HepG2 (cell line): ENCODE results near the gene VEGFB. TPM values are rescaled to one million over a fixed set of nuclear protein-coding genes. Genes with fewer than 3 reads are reported as not detected.

Experiments
- EEA1 ChIP-seq: sonication (generic); formaldehyde crosslinking; IDR thresholded peaks from 2 replicates; pipeline ENCODE4 v1.5.1; 2020; ENCODE audit warnings: mild to moderate bottlenecking, missing genetic modification reagents, borderline replicate concordance
- HDAC2 ChIP-seq: sonication (generic); formaldehyde crosslinking; IDR thresholded peaks from 2 replicates; pipeline ENCODE4 v1.4.0; 2020; ENCODE audit warnings: missing genetic modification reagents
- HNRNPK ChIP-seq: fragments of 200-400 bp; formaldehyde crosslinking; IDR thresholded peaks from 2 replicates; pipeline ENCODE4 v1.6.1; 2018; ENCODE audit warnings: low read length, low read depth, moderate library complexity, mild to moderate bottlenecking; ENCODE audit not compliant: poor library complexity, severe bottlenecking
- MED8 ChIP-seq: sonication (generic); formaldehyde crosslinking; IDR thresholded peaks from 2 replicates; pipeline ENCODE4 v1.8.1; 2023; ENCODE audit warnings: mild to moderate bottlenecking, missing genetic modification reagents; ENCODE audit not compliant: insufficient replicate concordance
- MYC ChIP-seq: sonication (generic); formaldehyde crosslinking; IDR thresholded peaks from 2 replicates; pipeline ENCODE4 v1.9.0; 2021; ENCODE audit warnings: missing genetic modification reagents, borderline replicate concordance
- PHF5A ChIP-seq: IDR thresholded peaks from one replicate; pipeline ENCODE4 v1.6.1; 2018; ENCODE audit warnings: low read depth, missing genetic modification reagents; ENCODE audit not compliant: unreplicated experiment
- PRDM4 ChIP-seq: sonication (generic); formaldehyde crosslinking; IDR thresholded peaks from 2 replicates; pipeline ENCODE4 v1.9.0; 2021; ENCODE audit warnings: missing genetic modification reagents, borderline replicate concordance
- RBM39 ChIP-seq: fragments of 200-400 bp; formaldehyde crosslinking; IDR thresholded peaks from one replicate; pipeline ENCODE4 v1.6.1; 2018; ENCODE audit warnings: antibody characterized with exemption, mild to moderate bottlenecking, low read depth, low read length; ENCODE audit not compliant: poor library complexity, severe bottlenecking
- SMYD3 ChIP-seq: sonication (generic); formaldehyde crosslinking; IDR thresholded peaks from 2 replicates; pipeline ENCODE4 v1.8.1; 2023; ENCODE audit warnings: mild to moderate bottlenecking, missing genetic modification reagents
- TGIF2 ChIP-seq: IDR thresholded peaks from 2 replicates; pipeline ENCODE4 v1.6.1; 2016; ENCODE audit warnings: control low read depth, missing compliant biosample characterization
- ZMYM2 ChIP-seq: sonication (generic); formaldehyde crosslinking; IDR thresholded peaks from 2 replicates; pipeline ENCODE4 v1.8.0; 2022; ENCODE audit warnings: mild to moderate bottlenecking, missing genetic modification reagents
- ZNF136 ChIP-seq: sonication (generic); formaldehyde crosslinking; IDR thresholded peaks from 2 replicates; pipeline ENCODE4 v1.8.1; 2022; ENCODE audit warnings: low read depth, mild to moderate bottlenecking, moderate library complexity, missing genetic modification reagents
- ZNF260 ChIP-seq: sonication (generic); formaldehyde crosslinking; IDR thresholded peaks from 2 replicates; pipeline ENCODE4 v1.4.0; 2020; ENCODE audit warnings: missing genetic modification reagents, low read depth, mild to moderate bottlenecking, borderline replicate concordance
- ZNF512 ChIP-seq: sonication (generic); formaldehyde crosslinking; IDR thresholded peaks from 2 replicates; pipeline ENCODE4 v1.4.0; 2020; ENCODE audit warnings: mild to moderate bottlenecking, missing genetic modification reagents
- ZNF564 ChIP-seq: sonication (generic); formaldehyde crosslinking; IDR thresholded peaks from 2 replicates; pipeline ENCODE4 v1.8.1; 2023; ENCODE audit warnings: mild to moderate bottlenecking, missing genetic modification reagents
- ZNF580 ChIP-seq: IDR thresholded peaks from 2 replicates; pipeline ENCODE4 v1.6.1; 2016; ENCODE audit warnings: low read depth, borderline replicate concordance
- ZNF644 ChIP-seq: IDR thresholded peaks from 2 replicates; pipeline ENCODE4 v1.6.1; 2016; ENCODE audit warnings: low read depth
- ZNF790 ChIP-seq: sonication (generic); formaldehyde crosslinking; IDR thresholded peaks from 2 replicates; pipeline ENCODE4 v1.8.0; 2022; ENCODE audit warnings: missing genetic modification reagents, mild to moderate bottlenecking, borderline replicate concordance
- polyA plus RNA-seq, 8 experiments: library from polyadenylated mRNA; depleted of rRNA in 3 of 8; stranded (reverse) in 7 of 8; unstranded in 1 of 8; fragments of >200 nt; fragmentation: Illumina TruSeq in 4 of 8; extraction: Trizol in 4 of 8; gene quantifications; 2 replicates each; pipeline versions ENCODE4 v1.2.1 to v1.2.3, GENCODE V29; 2011 to 2016; ENCODE audit warnings: low read depth in 4 of 8, missing spikeins in 1 of 8, mixed read lengths in 1 of 8; ENCODE audit not compliant: insufficient read depth in 1 of 8
- total RNA-seq, 5 experiments: library from RNA; depleted of rRNA; stranded (reverse); fragments of >200 nt; fragmentation: Illumina TruSeq; extraction: Trizol; gene quantifications; 2 replicates each; pipeline ENCODE4 v1.2.3, GENCODE V29; 2016; ENCODE audit warnings: low read depth in 1 of 5
- TF ChIP-seq, protein P1 (sequence below): IDR thresholded peaks from 2 replicates; pipeline ENCODE4 v1.6.1; 2016; ENCODE audit warnings: low read depth
- TF ChIP-seq, protein P2 (sequence below): IDR thresholded peaks from 2 replicates; pipeline ENCODE4 v1.6.1; 2016; ENCODE audit warnings: low read depth, control low read depth

The VEGFB gene
- total and polyA plus RNA-seq, 2 of the 13 experiments (the other 11 are each of a cell fraction or from before 2014, with no cell fraction given) = 9.0 to 11.3 TPM

GRCh38 chr11:64269540-64270220 is 35.3 kb downstream of the VEGFB start (continued):
- TF ChIP-seq, protein P1, sequence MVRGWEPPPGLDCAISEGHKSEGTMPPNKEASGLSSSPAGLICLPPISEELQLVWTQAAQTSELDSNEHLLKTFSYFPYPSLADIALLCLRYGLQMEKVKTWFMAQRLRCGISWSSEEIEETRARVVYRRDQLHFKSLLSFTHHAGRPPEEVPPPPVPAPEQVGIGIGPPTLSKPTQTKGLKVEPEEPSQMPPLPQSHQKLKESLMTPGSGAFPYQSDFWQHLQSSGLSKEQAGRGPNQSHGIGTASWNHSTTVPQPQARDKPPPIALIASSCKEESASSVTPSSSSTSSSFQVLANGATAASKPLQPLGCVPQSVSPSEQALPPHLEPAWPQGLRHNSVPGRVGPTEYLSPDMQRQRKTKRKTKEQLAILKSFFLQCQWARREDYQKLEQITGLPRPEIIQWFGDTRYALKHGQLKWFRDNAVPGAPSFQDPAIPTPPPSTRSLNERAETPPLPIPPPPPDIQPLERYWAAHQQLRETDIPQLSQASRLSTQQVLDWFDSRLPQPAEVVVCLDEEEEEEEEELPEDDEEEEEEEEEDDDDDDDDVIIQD (CRISPR knock-in tag) = peak; percentile 47; the same call in 1 of the 2 replicates
- TF ChIP-seq ZNF644 (CRISPR knock-in tag) (no peak), HNRNPK (no peak), ZNF790 (CRISPR knock-in tag) (no peak), SMYD3 (CRISPR knock-in tag) (peak; percentile 21; the same call in 1 of the 2 replicates), ZNF564 (CRISPR knock-in tag) (no peak; the same call in 1 of the 2 replicates), MED8 (CRISPR knock-in tag) (no peak), ZMYM2 (CRISPR knock-in tag) (no peak), TGIF2 (CRISPR knock-in tag) (no peak; the same call in 1 of the 2 replicates), PRDM4 (CRISPR knock-in tag) (no peak), RBM39 (peak; percentile 77), EEA1 (CRISPR knock-in tag) (0 out of 2 replicates have a peak, but pooled peaks have one; percentile 63), MYC (CRISPR knock-in tag) (no peak; the same call in 1 of the 2 replicates), ZNF580 (CRISPR knock-in tag) (peak; percentile 92; the same call in 1 of the 2 replicates), PHF5A (no peak), HDAC2 (peak; percentile 64), ZNF512 (CRISPR knock-in tag) (no peak), ZNF136 (CRISPR knock-in tag) (no peak), ZNF260 (CRISPR knock-in tag) (no peak)
- TF ChIP-seq, protein P2, sequence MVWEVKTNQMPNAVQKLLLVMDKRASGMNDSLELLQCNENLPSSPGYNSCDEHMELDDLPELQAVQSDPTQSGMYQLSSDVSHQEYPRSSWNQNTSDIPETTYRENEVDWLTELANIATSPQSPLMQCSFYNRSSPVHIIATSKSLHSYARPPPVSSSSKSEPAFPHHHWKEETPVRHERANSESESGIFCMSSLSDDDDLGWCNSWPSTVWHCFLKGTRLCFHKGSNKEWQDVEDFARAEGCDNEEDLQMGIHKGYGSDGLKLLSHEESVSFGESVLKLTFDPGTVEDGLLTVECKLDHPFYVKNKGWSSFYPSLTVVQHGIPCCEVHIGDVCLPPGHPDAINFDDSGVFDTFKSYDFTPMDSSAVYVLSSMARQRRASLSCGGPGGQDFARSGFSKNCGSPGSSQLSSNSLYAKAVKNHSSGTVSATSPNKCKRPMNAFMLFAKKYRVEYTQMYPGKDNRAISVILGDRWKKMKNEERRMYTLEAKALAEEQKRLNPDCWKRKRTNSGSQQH (CRISPR knock-in tag) = no peak; the same call in 1 of the 2 replicates
